Measurements from ENCODE around the gene LRRC1.
A peak's percentile ranks its signal among the peaks of the same experiment; 100 is the strongest.

Gene LRRC1

GRCh38 chr6:53854843-53855567 is 60.2 kb downstream of the LRRC1 start:
- H3K27me3 Mint-ChIP-seq (ENCODE audit: low read depth): no peaks in the 10 kb centered on the region
- no peak for DNase-seq (ENCODE audit: low spot score)
- no peaks in the 10 kb centered on the region for H3K9me3 Mint-ChIP-seq
- peak overlapping the region; percentile 37 for H3K27ac Mint-ChIP-seq
- H3K36me3 Mint-ChIP-seq (ENCODE audit: low read depth): no peaks in the 10 kb centered on the region
- H3K4me3 Mint-ChIP-seq: peak overlapping the region; percentile 43
- peaks cover 18% of the 10 kb centered on the region for H3K4me1 Mint-ChIP-seq (ENCODE audit: low read depth)

GRCh38 chr6:53855940-53856339 is 61.1 kb downstream of the LRRC1 start:
- no peak overlapping the region for H3K4me3 Mint-ChIP-seq
- no peaks in the 10 kb centered on the region for H3K36me3 Mint-ChIP-seq (ENCODE audit: low read depth)
- no peak for DNase-seq (ENCODE audit: low spot score)
- peaks cover 18% of the 10 kb centered on the region for H3K4me1 Mint-ChIP-seq (ENCODE audit: low read depth)
- no peak overlapping the region for H3K27ac Mint-ChIP-seq
- H3K9me3 Mint-ChIP-seq: no peaks in the 10 kb centered on the region
- H3K27me3 Mint-ChIP-seq (ENCODE audit: low read depth): no peaks in the 10 kb centered on the region

- no peak overlapping the region for H3K4me3 Mint-ChIP-seq
- H3K9me3 Mint-ChIP-seq: no peaks in the 10 kb centered on the region
- H3K36me3 Mint-ChIP-seq (ENCODE audit: low read depth): no peaks in the 10 kb centered on the region
- H3K4me1 Mint-ChIP-seq (ENCODE audit: low read depth): peaks cover 18% of the 10 kb centered on the region
- no peak overlapping the region for H3K27ac Mint-ChIP-seq
- no peak for DNase-seq (ENCODE audit: low spot score)
- H3K27me3 Mint-ChIP-seq (ENCODE audit: low read depth): no peaks in the 10 kb centered on the region
Measured at GRCh38 chr6:53857318-53858094, 62.7 kb downstream of the LRRC1 start.

GRCh38 chr6:53858196-53858595 is 63.4 kb downstream of the LRRC1 start:
- Mint-ChIP-seq H3K9me3 (no peaks in the 10 kb centered on the region), H3K27me3 (ENCODE audit: low read depth) (no peaks in the 10 kb centered on the region), H3K4me3 (no peak overlapping the region), H3K27ac (no peak overlapping the region), H3K4me1 (ENCODE audit: low read depth) (peaks cover 18% of the 10 kb centered on the region), H3K36me3 (ENCODE audit: low read depth) (no peaks in the 10 kb centered on the region)
- no peak for DNase-seq (ENCODE audit: low spot score)

- H3K9me3 Mint-ChIP-seq: no peaks in the 10 kb centered on the region
- no peak overlapping the region for H3K27ac Mint-ChIP-seq
- H3K4me1 Mint-ChIP-seq (ENCODE audit: low read depth): peaks cover 20% of the 10 kb centered on the region
- H3K27me3 Mint-ChIP-seq (ENCODE audit: low read depth): no peaks in the 10 kb centered on the region
- H3K4me3 Mint-ChIP-seq: no peak overlapping the region
- H3K36me3 Mint-ChIP-seq (ENCODE audit: low read depth): no peaks in the 10 kb centered on the region
- DNase-seq (ENCODE audit: low spot score): no peak
Measured at GRCh38 chr6:53858913-53859312, 64.1 kb downstream of the LRRC1 start.

GRCh38 chr6:53860511-53860910 is 65.7 kb downstream of the LRRC1 start:
- DNase-seq (ENCODE audit: low spot score): no peak
- no peak overlapping the region for H3K4me3 Mint-ChIP-seq
- H3K36me3 Mint-ChIP-seq (ENCODE audit: low read depth): no peaks in the 10 kb centered on the region
- H3K4me1 Mint-ChIP-seq (ENCODE audit: low read depth): peaks cover 5% of the 10 kb centered on the region
- no peaks in the 10 kb centered on the region for H3K9me3 Mint-ChIP-seq
- no peaks in the 10 kb centered on the region for H3K27me3 Mint-ChIP-seq (ENCODE audit: low read depth)
- no peak overlapping the region for H3K27ac Mint-ChIP-seq

GRCh38 chr6:53861518-53861917 is 66.7 kb downstream of the LRRC1 start:
- H3K4me1 Mint-ChIP-seq (ENCODE audit: low read depth): peaks cover 3% of the 10 kb centered on the region
- no peaks in the 10 kb centered on the region for H3K27me3 Mint-ChIP-seq (ENCODE audit: low read depth)
- no peaks in the 10 kb centered on the region for H3K9me3 Mint-ChIP-seq
- H3K4me3 Mint-ChIP-seq: no peak overlapping the region
- H3K36me3 Mint-ChIP-seq (ENCODE audit: low read depth): no peaks in the 10 kb centered on the region
- no peak overlapping the region for H3K27ac Mint-ChIP-seq
- no peak for DNase-seq (ENCODE audit: low spot score)

GRCh38 chr6:53862662-53863462 is 68.1 kb downstream of the LRRC1 start:
- no peak overlapping the region for H3K4me3 Mint-ChIP-seq
- no peaks in the 10 kb centered on the region for H3K9me3 Mint-ChIP-seq
- no peak overlapping the region for H3K27ac Mint-ChIP-seq
- H3K27me3 Mint-ChIP-seq (ENCODE audit: low read depth): no peaks in the 10 kb centered on the region
- H3K36me3 Mint-ChIP-seq (ENCODE audit: low read depth): no peaks in the 10 kb centered on the region
- peaks cover 3% of the 10 kb centered on the region for H3K4me1 Mint-ChIP-seq (ENCODE audit: low read depth)
- no peak for DNase-seq (ENCODE audit: low spot score)

- H3K4me1 Mint-ChIP-seq (ENCODE audit: low read depth): peaks cover 3% of the 10 kb centered on the region
- H3K9me3 Mint-ChIP-seq: no peaks in the 10 kb centered on the region
- H3K4me3 Mint-ChIP-seq: no peak overlapping the region
- H3K27ac Mint-ChIP-seq: no peak overlapping the region
- no peaks in the 10 kb centered on the region for H3K27me3 Mint-ChIP-seq (ENCODE audit: low read depth)
- H3K36me3 Mint-ChIP-seq (ENCODE audit: low read depth): no peaks in the 10 kb centered on the region
- DNase-seq (ENCODE audit: low spot score): no peak
Measured at GRCh38 chr6:53864781-53865180, 70.0 kb downstream of the LRRC1 start.

- no peaks in the 10 kb centered on the region for H3K27me3 Mint-ChIP-seq (ENCODE audit: low read depth)
- H3K4me3 Mint-ChIP-seq: no peak overlapping the region
- no peak overlapping the region for H3K27ac Mint-ChIP-seq
- DNase-seq (ENCODE audit: low spot score): no peak
- no peaks in the 10 kb centered on the region for H3K9me3 Mint-ChIP-seq
- H3K4me1 Mint-ChIP-seq (ENCODE audit: low read depth): peaks cover 3% of the 10 kb centered on the region
- no peaks in the 10 kb centered on the region for H3K36me3 Mint-ChIP-seq (ENCODE audit: low read depth)
Measured at GRCh38 chr6:53866226-53866625, 71.4 kb downstream of the LRRC1 start.

GRCh38 chr6:53868626-53869025 is 73.8 kb downstream of the LRRC1 start:
- DNase-seq (ENCODE audit: low spot score): no peak
- Mint-ChIP-seq H3K27ac (no peak overlapping the region), H3K4me1 (ENCODE audit: low read depth) (no peaks in the 10 kb centered on the region), H3K36me3 (ENCODE audit: low read depth) (no peaks in the 10 kb centered on the region), H3K9me3 (no peaks in the 10 kb centered on the region), H3K4me3 (no peak overlapping the region), H3K27me3 (ENCODE audit: low read depth) (no peaks in the 10 kb centered on the region)

GRCh38 chr6:53869964-53870363 is 75.2 kb downstream of the LRRC1 start:
- Mint-ChIP-seq H3K4me3 (no peak overlapping the region), H3K27ac (no peak overlapping the region), H3K36me3 (ENCODE audit: low read depth) (no peaks in the 10 kb centered on the region), H3K4me1 (ENCODE audit: low read depth) (no peaks in the 10 kb centered on the region), H3K9me3 (no peaks in the 10 kb centered on the region), H3K27me3 (ENCODE audit: low read depth) (no peaks in the 10 kb centered on the region)
- no peak for DNase-seq (ENCODE audit: low spot score)

- Mint-ChIP-seq H3K27ac (no peak overlapping the region), H3K4me1 (ENCODE audit: low read depth) (no peaks in the 10 kb centered on the region), H3K27me3 (ENCODE audit: low read depth) (no peaks in the 10 kb centered on the region), H3K9me3 (no peaks in the 10 kb centered on the region), H3K4me3 (no peak overlapping the region), H3K36me3 (ENCODE audit: low read depth) (no peaks in the 10 kb centered on the region)
- no peak for DNase-seq (ENCODE audit: low spot score)
Measured at GRCh38 chr6:53873922-53874321, 79.1 kb downstream of the LRRC1 start.

GRCh38 chr6:53874964-53875363 is 80.2 kb downstream of the LRRC1 start:
- H3K9me3 Mint-ChIP-seq: no peaks in the 10 kb centered on the region
- no peak overlapping the region for H3K27ac Mint-ChIP-seq
- no peaks in the 10 kb centered on the region for H3K4me1 Mint-ChIP-seq (ENCODE audit: low read depth)
- no peaks in the 10 kb centered on the region for H3K36me3 Mint-ChIP-seq (ENCODE audit: low read depth)
- no peak overlapping the region for H3K4me3 Mint-ChIP-seq
- DNase-seq (ENCODE audit: low spot score): no peak
- no peaks in the 10 kb centered on the region for H3K27me3 Mint-ChIP-seq (ENCODE audit: low read depth)

Data from T-helper 2 cell treated with Interferon-gamma antibody and Interleukin-4, amounts not matched to agents 5 μg/mL and 100 μg/mL, for 36 hours (primary cell).